Activated CD4-positive, alpha-beta memory T cell treated with anti-CD3 and anti-CD28 coated beads, Interleukin-2, amount 10 ng/mL, durations not matched to agents 7 days and 5 days (primary cell): ENCODE results near the gene CX3CL1. TPM values are rescaled to one million over a fixed set of nuclear protein-coding genes. Genes with fewer than 3 reads are reported as not detected.

Source experiments
- CTCF ChIA-PET: fragments of 350-600 bp; sonication (Branson Sonifier 250); formaldehyde crosslinking; loops from one replicate; lab custom pipeline; 2021; ENCODE audit warnings: antibody characterized with exemption, inconsistent platforms; lab: Charles Lee
- POLR2A ChIA-PET: fragments of 350-600 bp; sonication (Branson Sonifier 250); formaldehyde crosslinking; loops from one replicate; lab custom pipeline; 2021; ENCODE audit warnings: antibody characterized with exemption; lab: Charles Lee
- DNase-seq: peaks from one replicate; pipeline ENCODE4 v3.0.0-alpha.2; 2020
- H3K27ac Mint-ChIP-seq: one replicate; pipeline ENCODE4 v1.8.0; 2021; ENCODE audit warnings: mild to moderate bottlenecking, mixed read lengths
- H3K27me3 Mint-ChIP-seq: one replicate; pipeline ENCODE4 v1.8.0; 2021; ENCODE audit warnings: mixed read lengths
- H3K36me3 Mint-ChIP-seq: one replicate; pipeline ENCODE4 v1.8.0; 2021; ENCODE audit warnings: low read depth, mixed read lengths
- H3K4me1 Mint-ChIP-seq: one replicate; pipeline ENCODE4 v1.8.0; 2021; ENCODE audit warnings: mixed read lengths
- H3K4me3 Mint-ChIP-seq: one replicate; pipeline ENCODE4 v1.8.0; 2021; ENCODE audit warnings: mild to moderate bottlenecking, mixed read lengths
- H3K9me3 Mint-ChIP-seq: one replicate; pipeline ENCODE4 v1.8.0; 2021; ENCODE audit warnings: mixed read lengths
- total RNA-seq, 2 experiments: library from RNA; stranded (reverse); gene quantifications; one replicate each; pipeline ENCODE4 v1.2.3, GENCODE V29; 2021

The CX3CL1 gene
- total RNA-seq, 2 experiments from 2014 or later, result not detected

DNA sequence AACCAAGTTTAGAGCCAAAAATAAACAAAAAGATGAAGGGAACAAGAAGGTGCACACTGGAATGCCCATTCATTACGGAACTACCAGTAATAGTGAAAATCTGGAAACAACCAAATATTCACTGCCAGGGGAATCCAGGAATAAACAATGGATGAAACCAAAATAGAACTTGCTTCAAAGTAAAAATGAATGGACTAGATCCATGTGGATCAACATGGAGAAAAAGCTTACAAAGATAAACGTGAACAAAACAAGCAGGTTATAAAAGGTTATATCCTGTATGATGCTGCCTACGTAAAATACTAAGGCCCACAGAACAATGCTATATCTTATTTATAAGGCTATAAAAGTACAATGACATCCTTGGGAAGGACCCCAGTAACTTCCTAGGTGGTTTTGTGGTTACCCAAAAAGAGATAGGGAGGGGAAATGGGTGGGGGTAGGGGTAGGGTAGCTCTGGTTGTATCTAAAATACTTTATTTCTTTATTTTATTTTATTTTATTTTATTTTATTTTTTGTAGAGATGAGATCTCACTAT lies 26.6 kb upstream of the CX3CL1 start:
- Mint-ChIP-seq H3K4me3 (no peak overlapping the region), H3K4me1 (peaks cover 7% of the 10 kb centered on the region), H3K27me3 (peaks cover 51% of the 10 kb centered on the region), H3K36me3 (no peaks in the 10 kb centered on the region), H3K9me3 (no peaks in the 10 kb centered on the region), H3K27ac (no peak overlapping the region)
- no peak for DNase-seq
- ChIA-PET CTCF (interaction anchor here (1.1 kb wide), 1 partner anchor 16 kb away, joined by 5 read pairs; no protein-coding TSS in a partner anchor), POLR2A (no interaction called here)

GRCh38 chr16:57347858-57348257 lies 24.4 kb upstream of the CX3CL1 start:
- H3K4me3 Mint-ChIP-seq, result no peak overlapping the region
- ChIA-PET POLR2A (no interaction called here), CTCF (no interaction called here)
- no peak overlapping the region for H3K27ac Mint-ChIP-seq
- H3K36me3 Mint-ChIP-seq, result no peaks in the 10 kb centered on the region
- no peak for DNase-seq
- H3K27me3 Mint-ChIP-seq, result peaks cover 56% of the 10 kb centered on the region
- peaks cover 7% of the 10 kb centered on the region for H3K4me1 Mint-ChIP-seq
- no peaks in the 10 kb centered on the region for H3K9me3 Mint-ChIP-seq

- POLR2A ChIA-PET, result no interaction called here
- Mint-ChIP-seq H3K4me1 (peaks cover 7% of the 10 kb centered on the region), H3K27me3 (peaks cover 55% of the 10 kb centered on the region), H3K4me3 (no peak overlapping the region), H3K27ac (no peak overlapping the region), H3K9me3 (no peaks in the 10 kb centered on the region), H3K36me3 (no peaks in the 10 kb centered on the region)
- CTCF ChIA-PET, result no interaction called here
- DNase-seq, result no peak
Measured at GRCh38 chr16:57348327-57348726, 24.0 kb upstream of the CX3CL1 start.

DNA sequence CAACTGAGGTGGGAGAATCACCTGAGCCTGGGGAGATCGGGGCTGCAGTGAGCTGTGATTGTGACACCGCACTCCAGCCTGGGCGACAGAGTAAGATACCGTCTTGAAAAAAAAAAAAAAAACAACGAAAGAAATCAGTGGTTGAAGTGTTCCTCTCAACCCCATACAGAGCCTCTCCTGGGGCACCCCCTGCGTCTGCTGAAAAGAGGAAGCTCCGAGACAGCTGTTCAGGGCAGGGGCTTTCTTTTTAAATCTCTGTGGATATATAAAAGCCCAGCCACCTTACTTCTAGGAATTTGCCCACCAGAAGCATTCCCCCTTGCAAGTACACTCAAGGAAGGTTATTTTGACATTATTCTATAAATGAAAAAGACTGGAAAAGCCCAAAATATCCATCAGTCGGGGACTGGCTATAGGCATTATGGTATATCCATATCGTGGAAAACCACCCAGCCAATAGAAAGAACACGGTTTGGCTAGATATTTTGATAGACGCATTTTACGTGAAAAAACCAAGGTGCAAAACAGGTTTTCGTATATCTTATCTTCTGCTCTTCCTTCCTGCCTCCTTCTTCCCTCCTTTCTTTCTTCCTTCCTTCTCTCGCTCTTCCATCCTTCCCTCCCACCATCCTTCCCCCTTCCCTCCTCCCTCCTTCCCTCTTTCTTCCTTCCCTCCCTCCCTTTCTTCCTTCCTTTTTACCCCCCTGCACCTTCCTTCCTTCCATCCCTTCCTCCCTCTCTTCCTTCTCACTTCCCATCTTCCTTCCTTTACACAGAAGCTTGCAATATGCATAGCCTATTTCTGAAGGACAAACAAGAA lies 22.9 kb upstream of the CX3CL1 start:
- CTCF ChIA-PET, result no interaction called here
- no peak overlapping the region for H3K27ac Mint-ChIP-seq
- H3K4me3 Mint-ChIP-seq, result no peak overlapping the region
- POLR2A ChIA-PET, result no interaction called here
- peaks cover 7% of the 10 kb centered on the region for H3K4me1 Mint-ChIP-seq
- H3K36me3 Mint-ChIP-seq, result no peaks in the 10 kb centered on the region
- DNase-seq, result no peak
- H3K27me3 Mint-ChIP-seq, result peaks cover 53% of the 10 kb centered on the region
- no peaks in the 10 kb centered on the region for H3K9me3 Mint-ChIP-seq

DNA sequence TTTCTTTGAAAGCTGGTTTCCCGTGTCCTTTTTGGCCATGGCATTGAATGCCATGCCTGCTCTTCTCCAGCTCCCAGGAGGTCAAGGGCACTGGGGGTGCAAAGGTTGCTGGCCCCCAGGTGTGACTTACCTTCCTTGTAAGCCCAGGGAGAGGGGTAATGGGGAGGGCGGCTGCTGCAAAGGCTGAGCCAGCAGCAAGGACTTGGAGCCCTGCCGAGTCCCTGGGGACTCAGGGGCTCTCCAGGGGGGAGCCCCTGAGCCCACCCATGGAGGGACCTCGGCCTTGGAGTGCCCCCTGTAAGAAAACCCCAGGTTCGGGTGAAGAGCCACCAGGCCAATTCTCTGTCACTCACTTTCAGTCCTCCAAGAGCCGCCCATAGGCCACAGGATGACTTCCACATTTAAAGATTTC lies 19.6 kb upstream of the CX3CL1 start:
- Mint-ChIP-seq H3K4me3 (no peak overlapping the region), H3K36me3 (no peaks in the 10 kb centered on the region), H3K9me3 (no peaks in the 10 kb centered on the region), H3K27me3 (peaks cover 39% of the 10 kb centered on the region), H3K27ac (no peak overlapping the region), H3K4me1 (peaks cover 4% of the 10 kb centered on the region)
- POLR2A ChIA-PET, result no interaction called here
- no peak for DNase-seq
- CTCF ChIA-PET, result no interaction called here

GRCh38 chr16:57354311-57354710 lies 18.0 kb upstream of the CX3CL1 start:
- H3K4me1 Mint-ChIP-seq, result peaks cover 2% of the 10 kb centered on the region
- no peak overlapping the region for H3K27ac Mint-ChIP-seq
- DNase-seq, result no peak
- CTCF ChIA-PET, result no interaction called here
- peaks cover 25% of the 10 kb centered on the region for H3K27me3 Mint-ChIP-seq
- POLR2A ChIA-PET, result interaction anchor here (0.6 kb wide), 1 partner anchor 122 kb away, joined by 3 read pairs; no protein-coding TSS in a partner anchor
- H3K36me3 Mint-ChIP-seq, result no peaks in the 10 kb centered on the region
- H3K4me3 Mint-ChIP-seq, result no peak overlapping the region
- H3K9me3 Mint-ChIP-seq, result no peaks in the 10 kb centered on the region

DNA sequence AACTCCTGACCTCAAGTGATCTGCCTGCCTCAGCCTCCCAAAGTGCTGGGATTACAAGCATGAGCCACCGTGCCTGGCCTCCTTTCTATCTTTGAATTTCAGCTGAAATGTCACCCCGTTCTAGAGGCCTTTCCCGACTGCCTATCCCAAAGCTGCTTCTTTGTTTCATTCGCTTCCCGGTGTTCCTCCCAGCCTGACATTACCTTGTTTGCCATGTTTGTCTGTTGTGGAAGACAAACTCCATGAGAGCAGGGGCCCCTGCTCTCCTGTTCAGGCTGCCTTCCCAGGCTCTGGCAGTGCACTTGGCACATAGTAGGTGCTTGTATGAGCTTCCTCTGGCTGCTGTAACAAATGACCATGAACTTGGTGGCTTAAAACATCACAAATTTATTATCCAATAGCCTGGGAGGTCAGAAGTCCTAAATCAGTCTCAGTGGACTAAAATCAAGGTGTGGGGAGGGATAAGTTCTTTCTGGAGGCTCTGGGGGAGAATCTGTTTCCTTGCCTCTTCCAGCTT lies 16.3 kb upstream of the CX3CL1 start:
- Mint-ChIP-seq H3K9me3 (no peaks in the 10 kb centered on the region), H3K27ac (no peak overlapping the region), H3K36me3 (no peaks in the 10 kb centered on the region), H3K4me3 (no peak overlapping the region), H3K4me1 (no peaks in the 10 kb centered on the region), H3K27me3 (peaks cover 15% of the 10 kb centered on the region)
- ChIA-PET CTCF (no interaction called here), POLR2A (no interaction called here)
- DNase-seq, result no peak

DNA sequence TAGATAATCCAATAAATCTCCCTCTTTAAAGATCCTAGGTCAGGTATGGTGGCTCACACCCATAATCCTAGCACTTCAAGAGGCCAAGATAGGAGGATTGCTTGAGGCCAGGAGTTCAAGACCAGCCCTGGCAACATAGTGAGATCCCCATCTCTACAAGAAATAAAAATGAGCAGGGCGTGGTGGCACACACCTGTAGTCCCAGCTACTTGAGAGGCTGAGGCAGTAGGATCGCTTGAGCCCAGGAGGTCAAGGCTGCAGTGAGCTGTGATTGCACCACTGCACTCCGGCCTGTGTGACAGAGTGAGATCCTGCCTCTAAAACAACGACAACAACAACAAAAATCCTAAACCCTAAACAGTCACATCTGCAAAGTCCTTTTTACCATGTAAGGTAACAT lies 15.7 kb upstream of the CX3CL1 start:
- ChIA-PET CTCF (no interaction called here), POLR2A (no interaction called here)
- Mint-ChIP-seq H3K9me3 (no peaks in the 10 kb centered on the region), H3K4me3 (no peak overlapping the region), H3K27ac (no peak overlapping the region), H3K4me1 (no peaks in the 10 kb centered on the region), H3K36me3 (no peaks in the 10 kb centered on the region), H3K27me3 (peaks cover 15% of the 10 kb centered on the region)
- DNase-seq, result no peak

GRCh38 chr16:57357330-57358085 lies 14.8 kb upstream of the CX3CL1 start:
- Mint-ChIP-seq H3K36me3 (no peaks in the 10 kb centered on the region), H3K27me3 (peaks cover 8% of the 10 kb centered on the region), H3K27ac (no peak overlapping the region), H3K9me3 (no peaks in the 10 kb centered on the region), H3K4me1 (no peaks in the 10 kb centered on the region), H3K4me3 (no peak overlapping the region)
- no peak for DNase-seq
- ChIA-PET POLR2A (no interaction called here), CTCF (no interaction called here)

GRCh38 chr16:57358086-57358420 lies 14.2 kb upstream of the CX3CL1 start:
- no peak for DNase-seq
- H3K4me1 Mint-ChIP-seq, result no peaks in the 10 kb centered on the region
- no peaks in the 10 kb centered on the region for H3K36me3 Mint-ChIP-seq
- no peak overlapping the region for H3K4me3 Mint-ChIP-seq
- no peak overlapping the region for H3K27ac Mint-ChIP-seq
- ChIA-PET CTCF (no interaction called here), POLR2A (no interaction called here)
- no peaks in the 10 kb centered on the region for H3K9me3 Mint-ChIP-seq
- peaks cover 7% of the 10 kb centered on the region for H3K27me3 Mint-ChIP-seq

DNA sequence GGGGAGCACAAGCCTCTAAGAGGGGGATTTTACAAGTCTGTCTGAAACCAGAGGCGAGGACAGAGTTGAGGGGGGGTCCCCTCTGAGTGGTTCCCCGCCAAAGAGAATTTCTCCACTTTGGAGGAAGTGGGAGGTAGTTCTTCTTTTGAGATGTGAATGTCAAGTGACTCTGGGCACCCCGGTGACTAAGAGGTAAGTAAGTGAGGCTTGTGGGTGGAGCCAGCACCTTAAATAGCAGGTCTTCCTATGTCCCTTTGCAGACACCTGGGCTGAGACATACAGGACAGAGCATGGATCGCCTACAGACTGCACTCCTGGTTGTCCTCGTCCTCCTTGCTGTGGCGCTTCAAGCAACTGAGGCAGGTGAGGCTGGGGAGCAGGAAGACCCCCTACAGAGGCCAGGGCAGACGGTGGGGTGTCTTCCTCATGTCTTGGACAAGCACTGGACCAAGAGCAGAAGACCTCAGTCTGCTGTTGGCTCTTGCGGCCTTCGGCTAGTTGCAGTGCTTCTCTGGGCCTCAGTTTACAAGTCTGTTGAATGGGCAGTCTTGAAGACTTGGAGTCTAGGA lies 13.7 kb upstream of the CX3CL1 start, which contains the start of gene CCL22:
TSS of gene CCL22 (plus strand) at position 257 of the 569 bp plus-strand sequence. CDS start at position 291, 34 bp downstream.
- no peaks in the 10 kb centered on the region for H3K9me3 Mint-ChIP-seq
- H3K27me3 Mint-ChIP-seq, result peaks cover 6% of the 10 kb centered on the region
- H3K27ac Mint-ChIP-seq, result no peak within 1 kb of the TSS
- H3K36me3 Mint-ChIP-seq, result no peaks in the 10 kb centered on the region
- ChIA-PET POLR2A (no interaction called here), CTCF (no interaction called here)
- no peak within 1 kb of the TSS for H3K4me3 Mint-ChIP-seq
- no peak for DNase-seq
- no peaks in the 10 kb centered on the region for H3K4me1 Mint-ChIP-seq

DNA sequence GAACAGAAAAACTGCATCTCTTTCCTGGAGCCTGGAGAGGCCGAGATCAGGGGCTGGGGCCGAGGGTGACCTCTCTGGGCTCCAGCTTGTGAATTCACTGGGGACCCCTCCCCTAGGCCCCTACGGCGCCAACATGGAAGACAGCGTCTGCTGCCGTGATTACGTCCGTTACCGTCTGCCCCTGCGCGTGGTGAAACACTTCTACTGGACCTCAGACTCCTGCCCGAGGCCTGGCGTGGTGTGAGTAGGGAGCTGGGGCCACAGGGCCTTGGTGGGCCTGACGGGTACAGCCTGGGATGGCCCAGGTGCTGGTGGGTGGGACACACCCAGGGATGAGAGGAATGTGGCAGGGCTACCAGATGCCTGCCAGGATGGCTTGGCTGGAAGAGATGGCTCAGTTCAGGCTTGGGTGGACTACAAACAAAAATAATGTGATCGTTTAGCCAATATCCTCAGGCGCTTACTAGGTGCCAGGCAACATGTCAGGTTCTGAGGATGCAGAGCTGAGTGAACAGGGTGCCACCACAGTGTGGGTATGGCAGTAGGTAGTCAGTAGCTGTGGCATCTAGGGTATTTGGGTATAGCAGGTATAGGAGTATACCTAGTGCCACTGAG lies 11.9 kb upstream of the CX3CL1 start:
- POLR2A ChIA-PET, result no interaction called here
- H3K36me3 Mint-ChIP-seq, result no peaks in the 10 kb centered on the region
- H3K4me3 Mint-ChIP-seq, result no peak overlapping the region
- no peaks in the 10 kb centered on the region for H3K9me3 Mint-ChIP-seq
- DNase-seq, result no peak
- H3K27me3 Mint-ChIP-seq, result peaks cover 11% of the 10 kb centered on the region
- CTCF ChIA-PET, result no interaction called here
- no peaks in the 10 kb centered on the region for H3K4me1 Mint-ChIP-seq
- H3K27ac Mint-ChIP-seq, result no peak overlapping the region

- Mint-ChIP-seq H3K4me3 (no peak overlapping the region), H3K9me3 (no peaks in the 10 kb centered on the region), H3K27me3 (peaks cover 12% of the 10 kb centered on the region), H3K36me3 (no peaks in the 10 kb centered on the region), H3K27ac (no peak overlapping the region), H3K4me1 (no peaks in the 10 kb centered on the region)
- DNase-seq, result no peak
- CTCF ChIA-PET, result no interaction called here
- POLR2A ChIA-PET, result no interaction called here
Measured at GRCh38 chr16:57361404-57361803, 10.9 kb upstream of the CX3CL1 start.
